Neural cell (in vitro differentiated cells): ENCODE data around the gene BLTP3B.

Source experiments
- EP300 ChIP-seq: fragments of 450-650 bp; conservative IDR thresholded peaks from 2 replicates; pipeline ENCODE4 v1.6.1; 2014; ENCODE audit warnings: antibody characterized with exemption, mild to moderate bottlenecking, moderate library complexity; ENCODE audit not compliant: poor library complexity, severe bottlenecking
- EZH2 ChIP-seq: fragments of 200-600, 300-800 bp; shearing (Covaris generic), sonication (generic); IDR thresholded peaks from 2 replicates; pipeline ENCODE4 v1.6.1; 2014; ENCODE audit warnings: antibody characterized with exemption, low read length, borderline replicate concordance, mild to moderate bottlenecking; ENCODE audit not compliant: insufficient read depth, poor library complexity, severe bottlenecking
- MXI1 ChIP-seq: fragments of 450-650 bp; conservative IDR thresholded peaks from 2 replicates; pipeline ENCODE4 v1.6.1; 2014; ENCODE audit warnings: antibody characterized with exemption, mild to moderate bottlenecking; ENCODE audit not compliant: poor library complexity, severe bottlenecking
- POLR2AphosphoS5 ChIP-seq: IDR thresholded peaks from 2 replicates; pipeline ENCODE4 v1.6.1; 2012
- RAD21 ChIP-seq: fragments of 450-650 bp; conservative IDR thresholded peaks from 2 replicates; pipeline ENCODE4 v1.6.1; 2014; ENCODE audit warnings: antibody characterized with exemption, mild to moderate bottlenecking, moderate library complexity
- SMC3 ChIP-seq: fragments of 450-650 bp; conservative IDR thresholded peaks from 2 replicates; pipeline ENCODE4 v1.6.1; 2014; ENCODE audit warnings: antibody characterized with exemption, mild to moderate bottlenecking, moderate library complexity; ENCODE audit not compliant: poor library complexity
- TAF1 ChIP-seq: IDR thresholded peaks from 2 replicates; pipeline ENCODE4 v1.6.1; 2012; ENCODE audit warnings: low read depth
- TF ChIP-seq, protein P1 (sequence below): fragments of 450-650 bp; IDR thresholded peaks from 2 replicates; pipeline ENCODE4 v1.5.1; 2014; ENCODE audit warnings: antibody characterized with exemption, mild to moderate bottlenecking, moderate library complexity; ENCODE audit not compliant: poor library complexity, severe bottlenecking
- TF ChIP-seq, protein P2 (sequence below): IDR thresholded peaks from 2 replicates; pipeline ENCODE4 v1.6.1; 2012; ENCODE audit warnings: borderline replicate concordance

DNA sequence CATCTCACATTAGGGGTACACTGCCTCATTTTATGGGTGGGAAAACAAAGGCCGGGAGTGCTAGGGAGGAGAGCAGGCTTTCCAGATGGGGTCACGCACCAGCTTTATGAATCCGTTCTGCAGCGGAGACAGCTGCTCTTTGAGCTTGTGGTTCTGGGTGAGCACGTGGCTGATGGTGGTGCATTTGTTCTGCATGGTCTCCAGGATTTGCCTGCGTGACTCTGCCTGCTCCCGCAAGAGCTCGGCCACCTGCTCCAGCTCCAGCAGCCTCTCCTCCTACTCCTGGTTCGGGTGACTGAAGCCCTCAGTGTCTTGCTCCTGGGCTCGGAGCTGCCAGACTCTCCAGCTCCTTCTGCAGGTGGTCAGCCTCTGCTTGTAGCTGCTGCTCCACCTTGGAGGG lies 23.6 kb upstream of the BLTP3B start:
- TF ChIP-seq MXI1 (no peak), EZH2 (no peak), TAF1 (no peak), EP300 (no peak), POLR2AphosphoS5 (no peak), RAD21 (no peak), SMC3 (no peak)
- TF ChIP-seq, protein P1, sequence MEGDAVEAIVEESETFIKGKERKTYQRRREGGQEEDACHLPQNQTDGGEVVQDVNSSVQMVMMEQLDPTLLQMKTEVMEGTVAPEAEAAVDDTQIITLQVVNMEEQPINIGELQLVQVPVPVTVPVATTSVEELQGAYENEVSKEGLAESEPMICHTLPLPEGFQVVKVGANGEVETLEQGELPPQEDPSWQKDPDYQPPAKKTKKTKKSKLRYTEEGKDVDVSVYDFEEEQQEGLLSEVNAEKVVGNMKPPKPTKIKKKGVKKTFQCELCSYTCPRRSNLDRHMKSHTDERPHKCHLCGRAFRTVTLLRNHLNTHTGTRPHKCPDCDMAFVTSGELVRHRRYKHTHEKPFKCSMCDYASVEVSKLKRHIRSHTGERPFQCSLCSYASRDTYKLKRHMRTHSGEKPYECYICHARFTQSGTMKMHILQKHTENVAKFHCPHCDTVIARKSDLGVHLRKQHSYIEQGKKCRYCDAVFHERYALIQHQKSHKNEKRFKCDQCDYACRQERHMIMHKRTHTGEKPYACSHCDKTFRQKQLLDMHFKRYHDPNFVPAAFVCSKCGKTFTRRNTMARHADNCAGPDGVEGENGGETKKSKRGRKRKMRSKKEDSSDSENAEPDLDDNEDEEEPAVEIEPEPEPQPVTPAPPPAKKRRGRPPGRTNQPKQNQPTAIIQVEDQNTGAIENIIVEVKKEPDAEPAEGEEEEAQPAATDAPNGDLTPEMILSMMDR, result no peak
- TF ChIP-seq, protein P2, sequence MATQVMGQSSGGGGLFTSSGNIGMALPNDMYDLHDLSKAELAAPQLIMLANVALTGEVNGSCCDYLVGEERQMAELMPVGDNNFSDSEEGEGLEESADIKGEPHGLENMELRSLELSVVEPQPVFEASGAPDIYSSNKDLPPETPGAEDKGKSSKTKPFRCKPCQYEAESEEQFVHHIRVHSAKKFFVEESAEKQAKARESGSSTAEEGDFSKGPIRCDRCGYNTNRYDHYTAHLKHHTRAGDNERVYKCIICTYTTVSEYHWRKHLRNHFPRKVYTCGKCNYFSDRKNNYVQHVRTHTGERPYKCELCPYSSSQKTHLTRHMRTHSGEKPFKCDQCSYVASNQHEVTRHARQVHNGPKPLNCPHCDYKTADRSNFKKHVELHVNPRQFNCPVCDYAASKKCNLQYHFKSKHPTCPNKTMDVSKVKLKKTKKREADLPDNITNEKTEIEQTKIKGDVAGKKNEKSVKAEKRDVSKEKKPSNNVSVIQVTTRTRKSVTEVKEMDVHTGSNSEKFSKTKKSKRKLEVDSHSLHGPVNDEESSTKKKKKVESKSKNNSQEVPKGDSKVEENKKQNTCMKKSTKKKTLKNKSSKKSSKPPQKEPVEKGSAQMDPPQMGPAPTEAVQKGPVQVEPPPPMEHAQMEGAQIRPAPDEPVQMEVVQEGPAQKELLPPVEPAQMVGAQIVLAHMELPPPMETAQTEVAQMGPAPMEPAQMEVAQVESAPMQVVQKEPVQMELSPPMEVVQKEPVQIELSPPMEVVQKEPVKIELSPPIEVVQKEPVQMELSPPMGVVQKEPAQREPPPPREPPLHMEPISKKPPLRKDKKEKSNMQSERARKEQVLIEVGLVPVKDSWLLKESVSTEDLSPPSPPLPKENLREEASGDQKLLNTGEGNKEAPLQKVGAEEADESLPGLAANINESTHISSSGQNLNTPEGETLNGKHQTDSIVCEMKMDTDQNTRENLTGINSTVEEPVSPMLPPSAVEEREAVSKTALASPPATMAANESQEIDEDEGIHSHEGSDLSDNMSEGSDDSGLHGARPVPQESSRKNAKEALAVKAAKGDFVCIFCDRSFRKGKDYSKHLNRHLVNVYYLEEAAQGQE, result no peak
